CD4-positive, alpha-beta T cell treated with Interferon alpha-2 for 1 hour (primary cell): ENCODE data around the gene RPS19BP1.
"Not testable (repeated sequence)": the region's sequence is repeated elsewhere in the genome, so short reads cannot be mapped to it uniquely, and the experiment has no call there.

Experiments used
- DNase-seq, 2 donors: peaks; one replicate each; pipeline ENCODE4 v3.0.0-alpha.2; 2020 to 2022

The RPS19BP1 gene

GRCh38 chr22:39527481-39527961 lies 5.0 kb downstream of the RPS19BP1 start:
- no peak for DNase-seq

GRCh38 chr22:39526736-39527171 lies 5.8 kb downstream of the RPS19BP1 start:
- DNase-seq: peak; percentile 22 to 43

GRCh38 chr22:39525658-39525975 lies 6.9 kb downstream of the RPS19BP1 start:
- DNase-seq: no peak

- DNase-seq: no peak
These were observed 7.5 kb downstream of the RPS19BP1 start for GRCh38 chr22:39524753-39525657.

- no peak for DNase-seq
These were observed 8.3 kb downstream of the RPS19BP1 start for GRCh38 chr22:39524089-39524752.

- DNase-seq: peak; percentile 9 to 37
These were observed 9.8 kb downstream of the RPS19BP1 start for GRCh38 chr22:39522567-39523300.

GRCh38 chr22:39522091-39522490 lies 10.5 kb downstream of the RPS19BP1 start:
- not testable (repeated sequence) for DNase-seq

- peak in 1 of 2 donors; percentile 74 for DNase-seq
These were observed 11.3 kb downstream of the RPS19BP1 start for GRCh38 chr22:39521106-39521885.

GRCh38 chr22:39520226-39521105 lies 12.1 kb downstream of the RPS19BP1 start, which contains the start of gene ATF4:
Gene ATF4 (plus strand): TSS chr22:39520562. CDS start chr22:39521446, 884 bp downstream.
- peak in 1 of 2 donors; percentile 98 for DNase-seq

GRCh38 chr22:39519681-39520225 lies 12.8 kb downstream of the RPS19BP1 start:
- DNase-seq: peak; percentile 35 to 97

- no peak for DNase-seq
These were observed 13.4 kb downstream of the RPS19BP1 start for GRCh38 chr22:39518996-39519680.

- DNase-seq: no peak
These were observed 14.3 kb downstream of the RPS19BP1 start for GRCh38 chr22:39518144-39518786.

GRCh38 chr22:39517470-39517869 lies 15.1 kb downstream of the RPS19BP1 start:
- DNase-seq: no peak

- DNase-seq: no peak
These were observed 17.1 kb downstream of the RPS19BP1 start for GRCh38 chr22:39515266-39516050.

GRCh38 chr22:39514373-39514973 lies 18.1 kb downstream of the RPS19BP1 start:
- peak; percentile 32 to 58 for DNase-seq

- DNase-seq: no peak
These were observed 18.8 kb downstream of the RPS19BP1 start for GRCh38 chr22:39513791-39514190.

- no peak for DNase-seq
These were observed 20.5 kb downstream of the RPS19BP1 start for GRCh38 chr22:39512026-39512425.

- no peak for DNase-seq
These were observed 21.3 kb downstream of the RPS19BP1 start for GRCh38 chr22:39511226-39511625.
